ENCODE results near the gene AUTS2. TPM values are rescaled to one million over a fixed set of nuclear protein-coding genes. Genes with fewer than 3 reads are reported as not detected.
A peak's percentile ranks its signal among the peaks of the same experiment; 100 is the strongest.

Gene AUTS2
- total and polyA plus RNA-seq, 9 of the 15 experiments (the other 6 are each of a cell fraction or from before 2014, with no cell fraction given), result 0.58 TPM; not detected in 8

GRCh38 chr7:69780379-69780778, 182.1 kb downstream of the AUTS2 start:
- no peak for DNase-seq (ENCODE audit: extremely low read depth in 1 of 4, low spot score in 3 of 4)
- ATAC-seq, result peak; percentile 63
- TF ChIP-seq FOS (IDR thresholded peaks at IDR 0.05; ENCODE audit: extremely low read depth, insufficient read length), result no peak
- H3K9ac ChIP-seq (ENCODE audit: insufficient read depth in 1 of 2, low read depth in 2 of 2, low read length in 2 of 2), result no peak overlapping the region
- FAIRE-seq, result no peak
- POLR2A ChIA-PET, result interaction anchor here (1.0 kb wide), 1 partner anchor 37 kb away, joined by 3 read pairs; no protein-coding TSS in a partner anchor
- no peaks in the 10 kb centered on the region for H4K20me1 ChIP-seq (replicated peaks; ENCODE audit: control insufficient read depth, insufficient read depth, low read length)
- no peaks in the 10 kb centered on the region for H3K79me2 ChIP-seq (ENCODE audit: control insufficient read depth, insufficient read depth, low read length)
- no peak overlapping the region for H2AFZ ChIP-seq (ENCODE audit: low read depth, low read length)
- no peaks in the 10 kb centered on the region for H3K36me3 ChIP-seq (ENCODE audit: control insufficient read depth, insufficient read depth, low read length)
- H3K9me3 ChIP-seq (replicated peaks; ENCODE audit: control insufficient read depth, insufficient read depth, low read depth, low read length), result no peaks in the 10 kb centered on the region
- BruUV-seq (replicated peaks), result no TSS peak
- 0% methylated on average over 1 of the region's 1 CpG for WGBS (ENCODE audit: insufficient coverage, low coverage, missing lambda C conversion rate)
- no peak overlapping the region for H3K27ac ChIP-seq (ENCODE audit: extremely low read depth, low read depth, low read length)
- intact Hi-C loops (cut with micrococcal nuclease) (no loop called here), in situ Hi-C loops (cut with MboI) (no loop called here)
- H3K4me3 ChIP-seq, result no peak overlapping the region
- H3K27me3 ChIP-seq (ENCODE audit: control insufficient read depth in 2 of 2, insufficient read depth in 2 of 2, low read length in 2 of 2), result no peaks in the 10 kb centered on the region
- no peak overlapping the region for H3K4me2 ChIP-seq (ENCODE audit: insufficient read depth, low read length)
- H3K4me1 ChIP-seq (replicated peaks in 1 of 2; ENCODE audit: control insufficient read depth in 2 of 2, insufficient read depth in 2 of 2, low read length in 2 of 2), result no peaks in the 10 kb centered on the region
- CTCF ChIA-PET (ENCODE audit: low intra/inter-chr PET ratio), result no interaction called here
- H3K9me1 ChIP-seq (ENCODE audit: control insufficient read depth, insufficient read depth, low read length), result no peaks in the 10 kb centered on the region

DNA sequence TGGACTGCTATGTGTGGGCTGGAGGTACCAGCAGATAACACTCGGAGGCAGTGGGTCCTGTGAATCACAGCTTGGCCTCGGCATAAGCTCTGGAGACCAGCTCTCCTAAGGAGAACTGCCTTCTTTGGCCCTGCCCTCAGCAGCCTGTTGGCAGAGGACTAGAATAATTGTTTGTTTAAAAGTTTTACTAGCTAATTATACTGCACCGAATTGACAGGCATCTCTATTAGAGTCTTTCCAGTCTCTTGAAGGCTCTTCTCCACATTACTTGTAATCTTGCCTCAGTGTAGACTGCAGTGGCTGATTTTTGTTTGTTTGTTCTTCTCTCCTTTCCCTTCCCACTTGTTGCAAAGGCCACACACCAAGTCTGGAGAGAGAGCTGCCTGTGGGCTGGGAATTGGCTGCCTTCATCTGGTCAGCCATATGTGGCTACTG, 183.2 kb downstream of the AUTS2 start:
- ChIA-PET POLR2A (interaction anchor here (0.6 to 1.0 kb wide), 3 partner anchors 38 to 1611 kb away, joined by 3 read pairs; no protein-coding TSS in a partner anchor), CTCF (ENCODE audit: low intra/inter-chr PET ratio) (no interaction called here)
- H3K79me2 ChIP-seq (ENCODE audit: control insufficient read depth, insufficient read depth, low read length), result no peaks in the 10 kb centered on the region
- H3K9ac ChIP-seq (ENCODE audit: insufficient read depth in 1 of 2, low read depth in 2 of 2, low read length in 2 of 2), result no peak overlapping the region
- no peaks in the 10 kb centered on the region for H4K20me1 ChIP-seq (replicated peaks; ENCODE audit: control insufficient read depth, insufficient read depth, low read length)
- BruUV-seq (replicated peaks), result no TSS peak
- no peaks in the 10 kb centered on the region for H3K36me3 ChIP-seq (ENCODE audit: control insufficient read depth, insufficient read depth, low read length)
- in situ Hi-C loops (cut with MboI) (no loop called here), intact Hi-C loops (cut with micrococcal nuclease) (no loop called here)
- ATAC-seq, result 0 out of 3 replicates have a peak, but pooled peaks have one; percentile 22
- no peak overlapping the region for H3K4me2 ChIP-seq (ENCODE audit: insufficient read depth, low read length)
- H3K27me3 ChIP-seq (ENCODE audit: control insufficient read depth in 2 of 2, insufficient read depth in 2 of 2, low read length in 2 of 2), result no peaks in the 10 kb centered on the region
- no peak overlapping the region for H2AFZ ChIP-seq (ENCODE audit: low read depth, low read length)
- no peaks in the 10 kb centered on the region for H3K9me3 ChIP-seq (replicated peaks; ENCODE audit: control insufficient read depth, insufficient read depth, low read depth, low read length)
- no peak overlapping the region for H3K4me3 ChIP-seq
- WGBS (ENCODE audit: insufficient coverage, low coverage, missing lambda C conversion rate), result 2% methylated on average over 3 of the region's 3 CpGs
- no peak for DNase-seq (ENCODE audit: extremely low read depth in 1 of 4, low spot score in 3 of 4)
- H3K9me1 ChIP-seq (ENCODE audit: control insufficient read depth, insufficient read depth, low read length), result no peaks in the 10 kb centered on the region
- FAIRE-seq, result no peak
- H3K4me1 ChIP-seq (replicated peaks in 1 of 2; ENCODE audit: control insufficient read depth in 2 of 2, insufficient read depth in 2 of 2, low read length in 2 of 2), result no peaks in the 10 kb centered on the region
- no peak overlapping the region for H3K27ac ChIP-seq (ENCODE audit: extremely low read depth, low read depth, low read length)
- TF ChIP-seq PHB (CRISPR knock-in tag; IDR thresholded peaks at IDR 0.05) (no peak), EGR1 (conservative IDR thresholded peaks at IDR 0.05) (no peak), DNMT1 (IDR thresholded peaks at IDR 0.05) (no peak), SIX5 (IDR thresholded peaks at IDR 0.05; ENCODE audit: borderline replicate concordance in 1 of 2, insufficient read depth in 1 of 2, low read depth in 1 of 2, low read length in 2 of 2) (no peak), ZNF134 (CRISPR knock-in tag; conservative IDR thresholded peaks at IDR 0.05) (no peak), NCOA6 (IDR thresholded peaks at IDR 0.05) (no peak), POLR3G (IDR thresholded peaks at IDR 0.05; ENCODE audit: extremely low read depth, insufficient read length, insufficient replicate concordance) (no peak), IFI16 (CRISPR knock-in tag; IDR thresholded peaks at IDR 0.05) (no peak), HMG20B (CRISPR knock-in tag; IDR thresholded peaks at IDR 0.05) (no peak), MED1 (CRISPR knock-in tag; IDR thresholded peaks at IDR 0.05; ENCODE audit: borderline replicate concordance) (no peak), ZNF584 (CRISPR knock-in tag; IDR thresholded peaks at IDR 0.05; ENCODE audit: low read depth) (no peak), ZNF165 (CRISPR knock-in tag; IDR thresholded peaks at IDR 0.05; ENCODE audit: borderline replicate concordance) (no peak), ZBTB33 (CRISPR knock-in tag; IDR thresholded peaks at IDR 0.05) (no peak), TBL1XR1 (IDR thresholded peaks at IDR 0.05; ENCODE audit: low read length in 2 of 2) (no peak)
